Subcutaneous abdominal adipose tissue (tissue), 5 donors: ENCODE measurements around the gene C10orf90.

ENCODE experiments used
- H3K27ac ChIP-seq: one replicate; pipeline ENCODE4 v1.7.0; 2013; ENCODE audit warnings: low read depth, mild to moderate bottlenecking, inconsistent platforms, low read length, moderate library complexity
- H3K27me3 ChIP-seq, 5 donors: one replicate each; pipeline ENCODE4 v1.7.0; 2013; ENCODE audit warnings: low read length in 5 of 5, inconsistent platforms in 1 of 5; ENCODE audit not compliant: control insufficient read depth in 5 of 5, insufficient read depth in 4 of 5
- H3K36me3 ChIP-seq, 5 donors: one replicate each; pipeline ENCODE4 v1.7.0; 2013; ENCODE audit warnings: low read length in 5 of 5; ENCODE audit not compliant: control insufficient read depth in 5 of 5, insufficient read depth in 5 of 5
- H3K4me1 ChIP-seq, 5 donors: one replicate each; pipeline ENCODE4 v1.7.0; 2013; ENCODE audit warnings: low read length in 5 of 5, mild to moderate bottlenecking in 3 of 5, moderate library complexity in 1 of 5; ENCODE audit not compliant: control insufficient read depth in 5 of 5, insufficient read depth in 5 of 5
- H3K4me3 ChIP-seq, 5 donors: one replicate each; pipeline ENCODE4 v1.7.0; 2013; ENCODE audit warnings: low read length in 5 of 5, low read depth in 1 of 5
- H3K9ac ChIP-seq, 5 donors: one replicate each; pipeline ENCODE4 v1.7.0; 2013; ENCODE audit warnings: low read length in 5 of 5, mild to moderate bottlenecking in 4 of 5, moderate library complexity in 3 of 5
- H3K9me3 ChIP-seq, 5 donors: one replicate each; pipeline ENCODE4 v1.7.0; 2013; ENCODE audit warnings: low read length in 5 of 5; ENCODE audit not compliant: control insufficient read depth in 5 of 5
- donor health status: healthy.
- donor health status: healthy.
- donor health status: healthy.
- donor health status: healthy.
- donor health status: healthy.

Gene C10orf90

GRCh38 chr10:126452245-126452644 is 218.2 kb downstream of the C10orf90 start:
- no peak overlapping the region for H3K27ac ChIP-seq
- H3K36me3 ChIP-seq: no peaks in the 10 kb centered on the region
- peaks cover 0 to 5% (median 0%) of the 10 kb centered on the region in 5 donors for H3K4me1 ChIP-seq
- no peaks in the 10 kb centered on the region for H3K9me3 ChIP-seq
- H3K9ac ChIP-seq: no peak overlapping the region
- no peak overlapping the region for H3K4me3 ChIP-seq
- no peaks in the 10 kb centered on the region for H3K27me3 ChIP-seq

- Histone ChIP-seq H3K36me3 (no peaks in the 10 kb centered on the region), H3K4me3 (no peak overlapping the region), H3K9ac (no peak overlapping the region), H3K4me1 (no peaks in the 10 kb centered on the region), H3K27ac (no peak overlapping the region), H3K27me3 (no peaks in the 10 kb centered on the region), H3K9me3 (peaks cover 0 to 4% (median 0%) of the 10 kb centered on the region in 5 donors)
Observed at GRCh38 chr10:126448091-126448490, 222.4 kb downstream of the C10orf90 start.

DNA sequence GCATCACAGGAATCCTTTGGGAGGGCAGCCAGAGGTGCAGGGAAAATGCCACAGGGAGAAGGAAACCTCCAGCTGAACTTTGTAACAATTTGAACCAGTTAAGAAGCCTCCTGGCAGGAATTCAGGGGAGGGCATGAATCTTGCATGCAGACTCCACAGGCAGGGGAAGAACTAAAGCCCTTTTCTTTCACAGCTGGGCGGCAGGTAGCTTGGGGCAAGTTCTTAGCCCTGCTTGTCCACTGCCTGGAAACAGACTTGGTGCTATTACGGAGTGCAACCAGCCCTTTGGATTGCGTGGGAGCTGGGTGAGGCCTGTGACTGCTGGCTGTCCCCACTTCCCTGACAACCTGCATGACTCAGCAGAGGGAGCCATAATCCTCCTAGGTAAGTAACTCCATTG is 230.6 kb downstream of the C10orf90 start:
- Histone ChIP-seq H3K27ac (no peak overlapping the region), H3K4me1 (peaks cover 0 to 9% (median 4%) of the 10 kb centered on the region in 5 donors), H3K27me3 (no peaks in the 10 kb centered on the region), H3K36me3 (no peaks in the 10 kb centered on the region), H3K9me3 (peaks cover 0 to 18% (median 15%) of the 10 kb centered on the region in 5 donors), H3K9ac (no peak overlapping the region), H3K4me3 (no peak overlapping the region)

DNA sequence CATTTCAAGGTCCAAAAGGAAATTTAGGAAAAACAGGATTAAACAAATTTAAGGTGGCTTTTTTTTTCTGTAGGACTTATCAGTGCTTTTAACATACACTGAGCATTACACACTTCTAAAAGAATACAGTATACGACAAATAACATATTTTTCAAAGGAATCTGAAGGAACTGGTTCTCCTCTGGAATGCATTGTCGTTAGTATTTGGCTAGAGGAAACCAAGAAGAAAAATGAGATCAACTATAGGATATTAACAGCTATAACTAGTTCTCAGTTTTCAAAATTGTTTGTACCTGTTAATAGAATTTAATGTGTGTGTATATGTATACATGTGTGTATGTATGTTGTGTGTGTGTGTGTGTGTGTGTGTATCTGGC is 232.1 kb downstream of the C10orf90 start:
- peaks cover 0 to 15% (median 15%) of the 10 kb centered on the region in 5 donors for H3K9me3 ChIP-seq
- no peaks in the 10 kb centered on the region for H3K27me3 ChIP-seq

DNA sequence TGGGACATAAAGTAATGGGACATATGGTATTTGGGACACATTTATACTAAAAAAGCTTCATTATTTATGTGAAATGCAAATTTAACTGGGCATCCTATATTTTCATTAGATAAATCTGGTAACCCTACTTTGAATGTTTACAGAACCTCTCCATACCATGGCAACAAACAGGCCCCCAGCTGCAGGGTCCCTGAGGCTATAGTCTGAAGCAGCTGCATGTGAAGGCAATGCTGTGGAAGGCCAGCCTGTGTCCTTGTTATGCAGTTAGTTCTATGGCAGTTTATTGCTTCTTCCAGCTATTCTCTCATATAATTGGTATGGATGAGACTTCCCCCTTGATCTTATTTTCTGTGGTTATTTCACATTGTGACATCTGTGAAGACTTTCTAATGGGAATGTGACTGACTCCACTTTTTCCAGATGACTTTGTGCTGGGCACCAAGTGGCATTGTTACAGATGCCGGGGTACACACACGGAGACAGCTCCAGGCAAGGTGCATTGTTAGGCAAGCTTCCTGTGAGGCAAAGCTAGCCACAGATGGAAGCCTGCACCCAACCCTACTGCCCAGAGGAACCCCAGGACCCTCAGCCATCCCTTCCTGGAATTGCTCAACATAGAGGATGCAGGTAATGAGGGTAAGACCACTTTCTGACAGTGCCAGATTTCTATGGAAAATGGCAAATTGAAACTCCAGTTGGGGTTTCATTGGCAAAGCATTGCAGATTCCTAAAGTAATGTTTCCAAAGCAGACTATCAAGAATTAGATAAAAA is 232.7 kb downstream of the C10orf90 start:
- H3K4me1 ChIP-seq: peaks cover 0 to 9% (median 4%) of the 10 kb centered on the region in 5 donors
- no peak overlapping the region for H3K9ac ChIP-seq
- H3K27me3 ChIP-seq: no peaks in the 10 kb centered on the region
- no peak overlapping the region for H3K27ac ChIP-seq
- peaks cover 0 to 15% (median 15%) of the 10 kb centered on the region in 5 donors for H3K9me3 ChIP-seq
- no peak overlapping the region for H3K4me3 ChIP-seq
- H3K36me3 ChIP-seq: no peaks in the 10 kb centered on the region

More for the DNA sequence above, 232.1 kb downstream of the C10orf90 start:
- peaks cover 0 to 9% (median 4%) of the 10 kb centered on the region in 5 donors for H3K4me1 ChIP-seq
- no peak overlapping the region for H3K9ac ChIP-seq
- no peaks in the 10 kb centered on the region for H3K36me3 ChIP-seq
- no peak overlapping the region for H3K4me3 ChIP-seq
- no peak overlapping the region for H3K27ac ChIP-seq

DNA sequence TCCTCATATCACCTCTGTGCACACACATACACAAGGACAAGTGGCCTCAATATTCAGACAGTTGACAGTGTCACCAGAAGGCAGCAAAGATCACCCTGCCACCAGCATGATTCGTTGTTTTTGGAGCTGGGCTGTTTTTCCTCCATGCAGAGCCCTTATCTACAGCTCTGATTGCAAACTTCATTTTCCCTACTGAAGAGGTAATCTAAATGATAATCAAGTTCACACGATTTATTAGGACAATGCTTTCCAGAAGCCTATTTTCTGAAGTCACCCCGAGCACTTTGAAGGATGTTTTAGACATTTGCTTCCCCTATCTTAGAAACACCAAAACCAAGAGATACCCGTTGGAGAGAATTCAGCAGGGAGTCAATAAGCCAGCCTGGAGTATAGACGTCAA is 236.3 kb downstream of the C10orf90 start:
- Histone ChIP-seq H3K27me3 (no peaks in the 10 kb centered on the region), H3K9me3 (peaks cover 0 to 6% (median 4%) of the 10 kb centered on the region in 5 donors), H3K9ac (no peak overlapping the region), H3K4me1 (no peaks in the 10 kb centered on the region), H3K4me3 (no peak overlapping the region), H3K36me3 (no peaks in the 10 kb centered on the region), H3K27ac (no peak overlapping the region)

GRCh38 chr10:126433351-126433750 is 237.1 kb downstream of the C10orf90 start:
- Histone ChIP-seq H3K9me3 (no peaks in the 10 kb centered on the region), H3K4me3 (no peak overlapping the region), H3K27me3 (no peaks in the 10 kb centered on the region)

GRCh38 chr10:126432507-126432906 is 238.0 kb downstream of the C10orf90 start:
- Histone ChIP-seq H3K9ac (no peak overlapping the region), H3K27ac (no peak overlapping the region), H3K4me3 (no peak overlapping the region), H3K27me3 (no peaks in the 10 kb centered on the region), H3K36me3 (no peaks in the 10 kb centered on the region), H3K9me3 (no peaks in the 10 kb centered on the region), H3K4me1 (no peaks in the 10 kb centered on the region)

More at GRCh38 chr10:126433351-126433750, 237.1 kb downstream of the C10orf90 start:
- no peak overlapping the region for H3K9ac ChIP-seq
- no peaks in the 10 kb centered on the region for H3K36me3 ChIP-seq
- no peak overlapping the region for H3K27ac ChIP-seq
- H3K4me1 ChIP-seq: no peaks in the 10 kb centered on the region

DNA sequence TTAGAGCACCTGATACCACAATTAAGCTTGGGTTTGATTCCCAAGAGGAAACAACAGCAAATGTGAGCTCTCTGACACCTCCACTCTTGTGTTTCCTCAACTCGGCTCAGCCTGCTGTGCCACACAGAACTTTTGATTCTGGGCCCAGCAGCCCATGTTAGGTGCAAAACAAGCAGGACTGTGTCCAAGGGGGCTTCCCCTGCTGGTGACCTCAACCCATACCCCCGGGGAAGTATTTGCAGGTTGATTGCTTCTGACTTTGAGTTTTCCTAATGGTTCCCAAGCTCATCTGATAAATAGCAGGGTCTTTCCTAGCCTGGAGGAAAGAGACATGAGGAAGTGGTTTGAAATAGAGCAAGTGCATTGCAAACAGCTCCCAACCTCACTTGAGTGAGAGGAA is 238.7 kb downstream of the C10orf90 start:
- no peaks in the 10 kb centered on the region for H3K36me3 ChIP-seq
- H3K4me1 ChIP-seq: no peaks in the 10 kb centered on the region
- no peak overlapping the region for H3K27ac ChIP-seq
- no peak overlapping the region for H3K9ac ChIP-seq
- H3K4me3 ChIP-seq: no peak overlapping the region
- no peaks in the 10 kb centered on the region for H3K9me3 ChIP-seq
- no peaks in the 10 kb centered on the region for H3K27me3 ChIP-seq

- H3K9me3 ChIP-seq: no peaks in the 10 kb centered on the region
- H3K9ac ChIP-seq: no peak overlapping the region
- no peak overlapping the region for H3K4me3 ChIP-seq
- no peak overlapping the region for H3K27ac ChIP-seq
- H3K36me3 ChIP-seq: no peaks in the 10 kb centered on the region
- H3K27me3 ChIP-seq: no peaks in the 10 kb centered on the region
- peaks cover 0 to 8% (median 3%) of the 10 kb centered on the region in 5 donors for H3K4me1 ChIP-seq
Observed at GRCh38 chr10:126430512-126430911, 240.0 kb downstream of the C10orf90 start.
